SK-N-SH (cell line): ENCODE measurements around the gene SYNPO2. TPM values are rescaled to one million over a fixed set of nuclear protein-coding genes. Genes with fewer than 3 reads are reported as not detected.
A peak's percentile ranks its signal among the peaks of the same experiment; 100 is the strongest.

Experiments
- CTCF ChIA-PET: fragments of 300-600, 350-600 bp; formaldehyde crosslinking; extraction: SDS; loops from one replicate; lab custom pipeline; 2021; lab: Yijun Ruan, JAX
- POLR2A ChIA-PET: fragments of 350-600 bp; sonication (Branson Sonifier 250); formaldehyde crosslinking; extraction: SDS; loops from one replicate; lab custom pipeline; 2020; ENCODE audit warnings: antibody characterized with exemption, inconsistent platforms; lab: Yijun Ruan, JAX
- DNase-seq: peaks from one replicate; pipeline ENCODE4 v3.0.0; 2012
- H2AFZ ChIP-seq: fragments of 200-600 bp; sonication (generic); 2 replicates; pipeline ENCODE4 v1.8.1; 2016; ENCODE audit warnings: antibody characterized with exemption, mild to moderate bottlenecking, low read depth
- H3F3A ChIP-seq: fragments of 200-600 bp; sonication (generic); replicated peaks from 2 replicates; pipeline ENCODE3; 2016; ENCODE audit warnings: antibody characterized with exemption, mild to moderate bottlenecking; ENCODE audit not compliant: insufficient read depth
- H3K27ac ChIP-seq, 2 experiments: fragments of 200-500 bp in 1 of 2; fragments of 200-600 bp in 1 of 2; sonication (Bioruptor generic) in 1 of 2; sonication (generic), shearing (Covaris generic) in 1 of 2; 2 replicates each; pipeline versions ENCODE4 v1.5.1 to v1.6.1; 2014 to 2016; ENCODE audit warnings: low read depth in 2 of 2, inconsistent platforms in 1 of 2, low read length in 1 of 2, mild to moderate bottlenecking in 1 of 2, mixed read lengths in 1 of 2
- H3K27me3 ChIP-seq: fragments of 200-600 bp; sonication (generic), shearing (Covaris generic); 2 replicates; pipeline ENCODE4 v1.6.1; 2016; ENCODE audit warnings: mixed run types; ENCODE audit not compliant: insufficient read depth
- H3K36me3 ChIP-seq, 2 experiments: fragments of 200-500 bp in 1 of 2; fragments of 200-600 bp in 1 of 2; sonication (Bioruptor generic) in 1 of 2; sonication (generic) in 1 of 2; replicated peaks in 1 of 2; 2 replicates each; pipeline versions ENCODE3 to v1.5.1; 2014 to 2016; ENCODE audit warnings: low read length in 1 of 2, mild to moderate bottlenecking in 1 of 2; ENCODE audit not compliant: insufficient read depth in 2 of 2, control insufficient read depth in 1 of 2
- H3K4me1 ChIP-seq, 2 experiments: fragments of 200-500 bp in 1 of 2; fragments of 200-600 bp in 1 of 2; sonication (Bioruptor generic) in 1 of 2; sonication (generic), shearing (Covaris generic) in 1 of 2; 2 replicates each; pipeline versions ENCODE4 v1.5.1 to v1.6.1; 2014 to 2016; ENCODE audit warnings: low read depth in 1 of 2, low read length in 1 of 2, mixed run types in 1 of 2; ENCODE audit not compliant: insufficient read depth in 2 of 2, control insufficient read depth in 1 of 2
- H3K4me2 ChIP-seq: fragments of 200-600 bp; sonication (generic), shearing (Covaris generic); 2 replicates; pipeline ENCODE4 v1.6.1; 2017; ENCODE audit warnings: mixed run types
- H3K4me3 ChIP-seq, 2 experiments: fragments of 200-500 bp in 1 of 2; fragments of 200-600 bp in 1 of 2; sonication (Bioruptor generic) in 1 of 2; sonication (generic), shearing (Covaris generic) in 1 of 2; 2 replicates each; pipeline versions ENCODE4 v1.5.1 to v1.8.1; 2014 to 2016; ENCODE audit warnings: low read depth in 2 of 2, inconsistent platforms in 1 of 2, low read length in 1 of 2, mild to moderate bottlenecking in 1 of 2, mixed read lengths in 1 of 2, moderate library complexity in 1 of 2
- H3K79me2 ChIP-seq: fragments of 200-600 bp; sonication (generic); 2 replicates; pipeline ENCODE4 v1.8.1; 2017; ENCODE audit warnings: mild to moderate bottlenecking; ENCODE audit not compliant: insufficient read depth
- H3K9ac ChIP-seq: fragments of 200-600 bp; sonication (generic); 2 replicates; pipeline ENCODE4 v1.6.1; 2017; ENCODE audit warnings: mixed run types
- H3K9me2 ChIP-seq: fragments of 200-600 bp; sonication (generic); 2 replicates; pipeline ENCODE4 v1.6.1; 2017; ENCODE audit warnings: mixed run types
- H3K9me3 ChIP-seq: fragments of 200-600 bp; sonication (generic); 2 replicates; pipeline ENCODE4 v1.6.1; 2017; ENCODE audit warnings: mixed run types, mild to moderate bottlenecking, moderate library complexity
- H4K20me1 ChIP-seq: fragments of 200-600 bp; sonication (generic); 2 replicates; pipeline ENCODE4 v1.6.1; 2017; ENCODE audit warnings: mild to moderate bottlenecking, mixed run types; ENCODE audit not compliant: insufficient read depth
- ELF1 ChIP-seq: IDR thresholded peaks from 2 replicates; pipeline ENCODE4 v1.4.0; 2012
- EP300 ChIP-seq, 2 experiments: IDR thresholded peaks; 2 replicates each; pipeline versions ENCODE4 v1.4.0 to v1.6.1; 2012; ENCODE audit warnings: borderline replicate concordance in 1 of 2, low read depth in 1 of 2, low read length in 1 of 2
- FOXJ3 ChIP-seq: sonication (generic); formaldehyde crosslinking; IDR thresholded peaks from 2 replicates; pipeline ENCODE4 v1.5.1; 2020; ENCODE audit warnings: mild to moderate bottlenecking, missing genetic modification reagents
- FOXM1 ChIP-seq: IDR thresholded peaks from 2 replicates; pipeline ENCODE4 v1.4.0; 2012; ENCODE audit warnings: low read depth, mild to moderate bottlenecking
- GABPA ChIP-seq: IDR thresholded peaks from 2 replicates; pipeline ENCODE4 v1.4.0; 2012; ENCODE audit warnings: low read depth, mild to moderate bottlenecking
- MXI1 ChIP-seq: IDR thresholded peaks from 2 replicates; pipeline ENCODE4 v1.6.1; 2012; ENCODE audit warnings: mild to moderate bottlenecking, low read depth, low read length, improper control_type of control experiment
- NRF1 ChIP-seq: IDR thresholded peaks from 2 replicates; pipeline ENCODE4 v1.6.1; 2012; ENCODE audit warnings: low read depth, mild to moderate bottlenecking, low read length
- POLR2AphosphoS5 ChIP-seq: IDR thresholded peaks from 2 replicates; pipeline ENCODE4 v1.6.1; 2012; ENCODE audit warnings: low read depth, low read length
- RAD21 ChIP-seq: IDR thresholded peaks from 2 replicates; pipeline ENCODE4 v1.6.1; 2012; ENCODE audit warnings: mild to moderate bottlenecking, low read length
- RCOR1 ChIP-seq: fragments of 150-350 bp; IDR thresholded peaks from 2 replicates; pipeline ENCODE4 v1.6.1; 2017; ENCODE audit warnings: antibody characterized with exemption, low read length
- RXRA ChIP-seq: IDR thresholded peaks from 2 replicates; pipeline ENCODE4 v1.4.0; 2012; ENCODE audit warnings: low read depth, mild to moderate bottlenecking, borderline replicate concordance
- SIN3A ChIP-seq: IDR thresholded peaks from 2 replicates; pipeline ENCODE4 v1.6.1; 2012; ENCODE audit warnings: low read depth, mild to moderate bottlenecking, low read length, moderate library complexity, borderline replicate concordance
- SMC3 ChIP-seq: IDR thresholded peaks from 2 replicates; pipeline ENCODE4 v1.6.1; 2012; ENCODE audit warnings: low read depth, low read length, improper control_type of control experiment
- TAF1 ChIP-seq: IDR thresholded peaks from 2 replicates; pipeline ENCODE4 v1.6.1; 2012; ENCODE audit warnings: low read depth, mild to moderate bottlenecking, low read length, moderate library complexity, borderline replicate concordance
- TCF12 ChIP-seq: IDR thresholded peaks from 2 replicates; pipeline ENCODE4 v1.4.0; 2012
- TEAD4 ChIP-seq: IDR thresholded peaks from 2 replicates; pipeline ENCODE4 v1.4.0; 2012; ENCODE audit warnings: mild to moderate bottlenecking, borderline replicate concordance; ENCODE audit not compliant: insufficient read depth
- WGBS: methylation state at CpG from one replicate; pipeline ENCODE4 v1.1.6; 2017; ENCODE audit warnings: low lambda C conversion rate; 5-methylcytosine and 5-hydroxymethylcytosine counted together
- polyA plus RNA-seq, 3 experiments: library from polyadenylated mRNA; depleted of rRNA; stranded (reverse); fragments of >200 nt; gene quantifications; 2 replicates each; pipeline ENCODE4 v1.2.3, GENCODE V29; 2012
- TF ChIP-seq, protein P1 (sequence below): IDR thresholded peaks from 2 replicates; pipeline ENCODE4 v1.4.0; 2012; ENCODE audit warnings: low read depth
- TF ChIP-seq, protein P2 (sequence below): IDR thresholded peaks from 2 replicates; pipeline ENCODE4 v1.6.1; 2012; ENCODE audit warnings: mild to moderate bottlenecking, low read depth, low read length, moderate library complexity
- TF ChIP-seq, protein P3 (sequence below): IDR thresholded peaks from 2 replicates; pipeline ENCODE4; 2012
- TF ChIP-seq, protein P4 (sequence below): IDR thresholded peaks from 2 replicates; pipeline ENCODE4 v1.4.0; 2012; ENCODE audit warnings: low read depth, borderline replicate concordance

The SYNPO2 gene
- polyA plus RNA-seq, 1 of the 3 experiments (the other 2 are of a cell fraction), result 7.2 TPM

DNA sequence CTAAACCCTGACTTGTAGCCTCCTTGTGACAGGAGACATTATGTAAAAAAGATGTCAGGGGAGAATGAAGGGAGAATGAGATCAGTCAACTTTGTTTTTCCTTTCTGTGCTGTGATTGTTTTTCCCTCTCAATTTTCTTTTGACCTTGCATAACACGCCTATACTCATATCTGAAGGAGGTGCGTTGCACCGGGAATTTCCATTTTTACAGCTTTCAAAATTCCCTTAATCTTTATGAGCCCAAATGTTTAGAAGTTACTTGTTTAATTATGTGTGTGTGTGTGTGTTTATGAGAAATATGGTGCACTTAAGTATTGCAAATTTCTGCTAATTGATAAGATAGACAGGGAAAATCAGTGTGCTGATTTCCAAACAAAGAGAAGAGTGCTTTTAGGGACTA, 21.6 kb downstream of the SYNPO2 start:
- Histone ChIP-seq H3K79me2 (no peaks in the 10 kb centered on the region), H3K9me2 (no peaks in the 10 kb centered on the region), H3K4me2 (peak overlapping the region; percentile 66), H3K27me3 (no peaks in the 10 kb centered on the region), H3K4me1 (peaks cover 13 to 60% of the 10 kb centered on the region in 2 experiments; a peak in 2 of 4 replicates), H3K9me3 (no peaks in the 10 kb centered on the region), H3F3A (peaks cover 33% of the 10 kb centered on the region), H3K9ac (peak overlapping the region; percentile 54; the same call in 1 of the 2 replicates), H3K36me3 (peaks cover 6 to 12% of the 10 kb centered on the region in 2 experiments), H3K27ac (peak overlapping the region; percentile 88 to 91), H2AFZ (peak overlapping the region; percentile 62; the same call in 1 of the 2 replicates), H3K4me3 (peak overlapping the region in 1 of 2 experiments; percentile 16; a peak in 1 of 4 replicates), H4K20me1 (no peaks in the 10 kb centered on the region)
- TF ChIP-seq EP300 (IDR thresholded peaks at IDR 0.05; ENCODE audit: borderline replicate concordance in 1 of 2, low read depth in 1 of 2, low read length in 1 of 2), result no peak
- no peak for TF ChIP-seq NRF1
- no peak for DNase-seq
- 51% methylated on average over 3 of the region's 3 CpGs for WGBS
- CTCF ChIA-PET, result interaction anchor here (0.9 to 3.4 kb wide), 7 partner anchors 15 to 139 kb away, joined by 3 to 12 read pairs (median 4); partner anchors contain the start of gene SYNPO2
- POLR2A ChIA-PET, result interaction anchor here (1.4 kb wide), 1 partner anchor 22 kb away, joined by 4 read pairs; no protein-coding TSS in a partner anchor

DNA sequence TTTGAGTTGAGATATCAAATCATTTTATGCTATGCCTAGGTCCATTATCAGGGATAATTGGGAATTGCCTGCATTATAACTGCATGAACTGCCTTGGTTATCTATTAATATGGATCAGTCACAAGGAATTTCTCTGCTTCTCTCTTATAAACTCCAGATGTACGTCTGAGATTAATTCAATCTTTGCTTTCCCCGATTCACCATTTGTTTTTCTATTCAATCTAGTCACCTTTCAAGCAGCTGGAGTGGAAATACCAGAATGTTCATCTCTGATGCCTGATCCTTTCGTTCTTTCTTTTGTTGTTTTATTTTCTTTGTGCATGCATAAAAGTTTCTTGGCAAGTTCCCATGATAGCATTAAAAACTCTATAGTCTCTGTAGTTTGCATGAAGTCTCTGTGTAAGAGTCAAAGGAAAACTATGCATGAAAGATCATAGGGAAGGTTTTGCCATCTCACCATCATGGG, 22.6 kb downstream of the SYNPO2 start:
- CTCF ChIA-PET, result interaction anchor here (0.7 to 3.4 kb wide), 7 partner anchors 12 to 567 kb away, joined by 3 to 12 read pairs (median 5); partner anchors contain the start of gene SYNPO2
- 4% methylated on average over 3 of the region's 3 CpGs for WGBS
- H3K4me2 ChIP-seq, result peak overlapping the region; percentile 66
- TF ChIP-seq POLR2AphosphoS5, result peak; percentile 82
- TF ChIP-seq NRF1, result no peak
- no peak for TF ChIP-seq GABPA
- TF ChIP-seq ELF1, result no peak
- TF ChIP-seq SIN3A, result peak; percentile 69; the same call in 1 of the 2 replicates
- peak; percentile 91 for TF ChIP-seq TEAD4
- TF ChIP-seq TCF12, result peak; percentile 98
- no peak; the same call in 1 of the 2 replicates for TF ChIP-seq MXI1
- TF ChIP-seq RAD21, result no peak
- no peak for TF ChIP-seq TAF1
- TF ChIP-seq, protein P1, sequence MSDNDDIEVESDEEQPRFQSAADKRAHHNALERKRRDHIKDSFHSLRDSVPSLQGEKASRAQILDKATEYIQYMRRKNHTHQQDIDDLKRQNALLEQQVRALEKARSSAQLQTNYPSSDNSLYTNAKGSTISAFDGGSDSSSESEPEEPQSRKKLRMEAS, result no peak
- TF ChIP-seq EP300 (IDR thresholded peaks at IDR 0.05; ENCODE audit: borderline replicate concordance in 1 of 2, low read depth in 1 of 2, low read length in 1 of 2), result peak; percentile 88 to 98
- TF ChIP-seq FOXJ3 (CRISPR knock-in tag), result peak; percentile 94
- TF ChIP-seq, protein P2, sequence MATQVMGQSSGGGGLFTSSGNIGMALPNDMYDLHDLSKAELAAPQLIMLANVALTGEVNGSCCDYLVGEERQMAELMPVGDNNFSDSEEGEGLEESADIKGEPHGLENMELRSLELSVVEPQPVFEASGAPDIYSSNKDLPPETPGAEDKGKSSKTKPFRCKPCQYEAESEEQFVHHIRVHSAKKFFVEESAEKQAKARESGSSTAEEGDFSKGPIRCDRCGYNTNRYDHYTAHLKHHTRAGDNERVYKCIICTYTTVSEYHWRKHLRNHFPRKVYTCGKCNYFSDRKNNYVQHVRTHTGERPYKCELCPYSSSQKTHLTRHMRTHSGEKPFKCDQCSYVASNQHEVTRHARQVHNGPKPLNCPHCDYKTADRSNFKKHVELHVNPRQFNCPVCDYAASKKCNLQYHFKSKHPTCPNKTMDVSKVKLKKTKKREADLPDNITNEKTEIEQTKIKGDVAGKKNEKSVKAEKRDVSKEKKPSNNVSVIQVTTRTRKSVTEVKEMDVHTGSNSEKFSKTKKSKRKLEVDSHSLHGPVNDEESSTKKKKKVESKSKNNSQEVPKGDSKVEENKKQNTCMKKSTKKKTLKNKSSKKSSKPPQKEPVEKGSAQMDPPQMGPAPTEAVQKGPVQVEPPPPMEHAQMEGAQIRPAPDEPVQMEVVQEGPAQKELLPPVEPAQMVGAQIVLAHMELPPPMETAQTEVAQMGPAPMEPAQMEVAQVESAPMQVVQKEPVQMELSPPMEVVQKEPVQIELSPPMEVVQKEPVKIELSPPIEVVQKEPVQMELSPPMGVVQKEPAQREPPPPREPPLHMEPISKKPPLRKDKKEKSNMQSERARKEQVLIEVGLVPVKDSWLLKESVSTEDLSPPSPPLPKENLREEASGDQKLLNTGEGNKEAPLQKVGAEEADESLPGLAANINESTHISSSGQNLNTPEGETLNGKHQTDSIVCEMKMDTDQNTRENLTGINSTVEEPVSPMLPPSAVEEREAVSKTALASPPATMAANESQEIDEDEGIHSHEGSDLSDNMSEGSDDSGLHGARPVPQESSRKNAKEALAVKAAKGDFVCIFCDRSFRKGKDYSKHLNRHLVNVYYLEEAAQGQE, result no peak
- peak; percentile 89 for TF ChIP-seq FOXM1
- peak; percentile 95 for TF ChIP-seq RCOR1
- TF ChIP-seq, protein P3, sequence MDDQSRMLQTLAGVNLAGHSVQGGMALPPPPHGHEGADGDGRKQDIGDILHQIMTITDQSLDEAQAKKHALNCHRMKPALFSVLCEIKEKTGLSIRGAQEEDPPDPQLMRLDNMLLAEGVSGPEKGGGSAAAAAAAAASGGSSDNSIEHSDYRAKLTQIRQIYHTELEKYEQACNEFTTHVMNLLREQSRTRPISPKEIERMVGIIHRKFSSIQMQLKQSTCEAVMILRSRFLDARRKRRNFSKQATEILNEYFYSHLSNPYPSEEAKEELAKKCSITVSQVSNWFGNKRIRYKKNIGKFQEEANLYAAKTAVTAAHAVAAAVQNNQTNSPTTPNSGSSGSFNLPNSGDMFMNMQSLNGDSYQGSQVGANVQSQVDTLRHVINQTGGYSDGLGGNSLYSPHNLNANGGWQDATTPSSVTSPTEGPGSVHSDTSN, result peak; percentile 86
- TF ChIP-seq SMC3, result no peak
- TF ChIP-seq RXRA, result no peak
- TF ChIP-seq, protein P4, sequence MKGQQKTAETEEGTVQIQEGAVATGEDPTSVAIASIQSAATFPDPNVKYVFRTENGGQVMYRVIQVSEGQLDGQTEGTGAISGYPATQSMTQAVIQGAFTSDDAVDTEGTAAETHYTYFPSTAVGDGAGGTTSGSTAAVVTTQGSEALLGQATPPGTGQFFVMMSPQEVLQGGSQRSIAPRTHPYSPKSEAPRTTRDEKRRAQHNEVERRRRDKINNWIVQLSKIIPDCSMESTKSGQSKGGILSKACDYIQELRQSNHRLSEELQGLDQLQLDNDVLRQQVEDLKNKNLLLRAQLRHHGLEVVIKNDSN, result no peak; the same call in 1 of the 2 replicates

More for the DNA sequence above, 22.6 kb downstream of the SYNPO2 start:
- Histone ChIP-seq H3F3A (peaks cover 28% of the 10 kb centered on the region), H3K27ac (peak overlapping the region; percentile 88 to 91), H3K9ac (peak overlapping the region; percentile 54), H3K36me3 (peaks cover 6 to 12% of the 10 kb centered on the region in 2 experiments), H3K27me3 (no peaks in the 10 kb centered on the region), H3K4me3 (peak overlapping the region; percentile 14 to 16; a peak in 3 of 4 replicates), H3K9me3 (no peaks in the 10 kb centered on the region), H4K20me1 (no peaks in the 10 kb centered on the region), H3K79me2 (no peaks in the 10 kb centered on the region), H3K4me1 (peaks cover 12 to 53% of the 10 kb centered on the region in 2 experiments; a peak in 2 of 4 replicates), H2AFZ (peak overlapping the region; percentile 62; the same call in 1 of the 2 replicates), H3K9me2 (no peaks in the 10 kb centered on the region)
- POLR2A ChIA-PET, result no interaction called here
- no peak for DNase-seq
